GM23338 (cell line): ENCODE results near the gene INTS3. TPM values are rescaled to one million over a fixed set of nuclear protein-coding genes. Genes with fewer than 3 reads are reported as not detected.

Experiments used
- ATAC-seq: fragments of 200-7000 bp; cut with Tn5 transposase; 3 replicates; pipeline ENCODE4 v1.9.1; 2020
- DNase-seq: peaks from one replicate; pipeline ENCODE4 v3.0.0-alpha.2; 2015; ENCODE audit warnings: low spot score
- H2AFZ ChIP-seq: fragments of 200-600 bp; sonication (generic); 2 replicates; pipeline ENCODE4 v1.8.0; 2016; ENCODE audit warnings: antibody characterized with exemption, mild to moderate bottlenecking, moderate library complexity
- H3F3A ChIP-seq: fragments of 200-600 bp; sonication (generic); replicated peaks from 2 replicates; pipeline ENCODE4 v1.8.0; 2017; ENCODE audit warnings: antibody characterized with exemption, mixed run types, low read depth
- H3K27ac ChIP-seq: fragments of 200-600 bp; sonication (generic); 2 replicates; pipeline ENCODE4 v1.6.1; 2016; ENCODE audit warnings: low read depth
- H3K27me3 ChIP-seq: fragments of 200-600 bp; sonication (generic); 2 replicates; pipeline ENCODE4 v1.8.0; 2016; ENCODE audit warnings: mild to moderate bottlenecking, mixed run types, moderate library complexity; ENCODE audit not compliant: insufficient read depth
- H3K36me3 ChIP-seq: fragments of 200-600 bp; sonication (generic); 2 replicates; pipeline ENCODE4 v1.8.0; 2016; ENCODE audit warnings: mild to moderate bottlenecking; ENCODE audit not compliant: insufficient read depth
- H3K4me1 ChIP-seq: fragments of 200-600 bp; sonication (generic); 2 replicates; pipeline ENCODE4 v1.8.0; 2016; ENCODE audit warnings: mild to moderate bottlenecking, moderate library complexity; ENCODE audit not compliant: insufficient read depth
- H3K4me2 ChIP-seq: fragments of 200-600 bp; sonication (generic); 2 replicates; pipeline ENCODE4 v1.7.1; 2017; ENCODE audit warnings: mixed run types
- H3K4me3 ChIP-seq: fragments of 200-600 bp; sonication (generic); 2 replicates; pipeline ENCODE4 v1.6.1; 2016; ENCODE audit warnings: mixed run types
- H3K79me2 ChIP-seq: fragments of 200-600 bp; sonication (generic); replicated peaks from 2 replicates; pipeline ENCODE4 v1.8.0; 2017; ENCODE audit warnings: mild to moderate bottlenecking; ENCODE audit not compliant: insufficient read depth
- H3K9me2 ChIP-seq: fragments of 200-600 bp; sonication (generic); 2 replicates; pipeline ENCODE4 v1.8.0; 2017; ENCODE audit not compliant: insufficient read depth
- H4K20me1 ChIP-seq: fragments of 200-600 bp; sonication (generic); replicated peaks from 2 replicates; pipeline ENCODE4 v1.8.0; 2017; ENCODE audit warnings: mild to moderate bottlenecking; ENCODE audit not compliant: insufficient read depth
- H3K27ac Mint-ChIP-seq: 2 replicates; pipeline ENCODE4 v1.8.0; 2020; ENCODE audit warnings: inconsistent platforms, mild to moderate bottlenecking, moderate library complexity, mixed read lengths
- H3K27me3 Mint-ChIP-seq: 3 replicates; pipeline ENCODE4 v1.8.0; 2022; ENCODE audit warnings: low read depth, mild to moderate bottlenecking, moderate library complexity, mixed read lengths, inconsistent platforms; ENCODE audit not compliant: insufficient read depth, poor library complexity
- H3K36me3 Mint-ChIP-seq: 3 replicates; pipeline ENCODE4 v1.8.0; 2021; ENCODE audit warnings: low read depth, mild to moderate bottlenecking, inconsistent platforms, moderate library complexity, mixed read lengths
- H3K4me1 Mint-ChIP-seq: 3 replicates; pipeline ENCODE4 v1.8.0; 2020; ENCODE audit warnings: mild to moderate bottlenecking, inconsistent platforms, mixed read lengths
- H3K4me3 Mint-ChIP-seq: 3 replicates; pipeline ENCODE4 v1.8.0; 2021; ENCODE audit warnings: moderate library complexity, mild to moderate bottlenecking, inconsistent platforms, mixed read lengths
- H3K9me3 Mint-ChIP-seq: 3 replicates; pipeline ENCODE4 v1.8.0; 2020; ENCODE audit warnings: moderate library complexity, mild to moderate bottlenecking, inconsistent platforms, mixed read lengths
- CREB1 ChIP-seq: fragments of 250-450 bp; sonication (Bioruptor Pico); IDR thresholded peaks from 2 replicates; pipeline ENCODE4 v1.5.0; 2020; ENCODE audit warnings: low read depth, mild to moderate bottlenecking, moderate library complexity
- EZH2 ChIP-seq: fragments of 200-600 bp; sonication (generic); IDR thresholded peaks from one replicate; pipeline ENCODE4 v1.8.0; 2017; ENCODE audit warnings: antibody characterized with exemption, mild to moderate bottlenecking, low read depth; ENCODE audit not compliant: unreplicated experiment
- EZH2phosphoT487 ChIP-seq: fragments of 200-600 bp; sonication (generic); IDR thresholded peaks from one replicate; pipeline ENCODE4 v1.8.1; 2018; ENCODE audit warnings: antibody characterized with exemption; ENCODE audit not compliant: unreplicated experiment
- JUNB ChIP-seq: IDR thresholded peaks from one replicate; pipeline ENCODE4 v1.6.1; 2016; ENCODE audit warnings: antibody characterized with exemption; ENCODE audit not compliant: unreplicated experiment
- NANOG ChIP-seq: IDR thresholded peaks from 2 replicates; pipeline ENCODE4 v1.6.1; 2016; ENCODE audit warnings: antibody characterized with exemption, borderline replicate concordance
- POLR2AphosphoS5 ChIP-seq: IDR thresholded peaks from 2 replicates; pipeline ENCODE4 v1.6.1; 2016; ENCODE audit warnings: antibody characterized with exemption, low read depth
- STAT1 ChIP-seq: IDR thresholded peaks from one replicate; pipeline ENCODE4 v1.6.1; 2016; ENCODE audit warnings: antibody characterized with exemption; ENCODE audit not compliant: unreplicated experiment
- ZNF331 ChIP-seq: fragments of 250-450 bp; sonication (Bioruptor Pico); IDR thresholded peaks from 2 replicates; pipeline ENCODE4 v1.5.0; 2020; ENCODE audit warnings: low read depth, mild to moderate bottlenecking, moderate library complexity
- polyA plus RNA-seq: library from polyadenylated mRNA; unstranded; fragments of >200 nt; fragmentation: Nextera tagmentation; extraction: Ambion mirVana; gene quantifications from 2 replicates; pipeline ENCODE4 v1.2.1, GENCODE V29; 2016
- total RNA-seq: library from RNA; depleted of rRNA; stranded (reverse); fragments of >200 nt; shearing (Covaris generic); gene quantifications from 2 replicates; pipeline ENCODE4 v1.2.3, GENCODE V29; 2014
- TF ChIP-seq, protein P1 (sequence below): IDR thresholded peaks from 2 replicates; pipeline ENCODE4 v1.6.1; 2016; ENCODE audit warnings: antibody characterized with exemption
- TF ChIP-seq, protein P2 (sequence below): IDR thresholded peaks from one replicate; pipeline ENCODE4 v1.6.1; 2018; ENCODE audit warnings: antibody characterized with exemption; ENCODE audit not compliant: unreplicated experiment
- TF ChIP-seq, protein P3 (sequence below), 2 experiments: fragments of 200-600 bp in 1 of 2; sonication (generic) in 1 of 2; conservative IDR thresholded peaks; 2 replicates each; pipeline versions ENCODE4 v1.5.1 to v1.6.1; 2016 to 2017; ENCODE audit warnings: antibody characterized with exemption in 2 of 2, low read depth in 2 of 2, mild to moderate bottlenecking in 2 of 2, moderate library complexity in 1 of 2
- TF ChIP-seq, protein P4 (sequence below): fragments of 250-450 bp; sonication (Bioruptor Pico); IDR thresholded peaks from 2 replicates; pipeline ENCODE4 v1.5.0; 2020; ENCODE audit warnings: mild to moderate bottlenecking, moderate library complexity

INTS3 gene
- total and polyA plus RNA-seq, 2 experiments from 2014 or later = 22.7 to 51.3 TPM

DNA sequence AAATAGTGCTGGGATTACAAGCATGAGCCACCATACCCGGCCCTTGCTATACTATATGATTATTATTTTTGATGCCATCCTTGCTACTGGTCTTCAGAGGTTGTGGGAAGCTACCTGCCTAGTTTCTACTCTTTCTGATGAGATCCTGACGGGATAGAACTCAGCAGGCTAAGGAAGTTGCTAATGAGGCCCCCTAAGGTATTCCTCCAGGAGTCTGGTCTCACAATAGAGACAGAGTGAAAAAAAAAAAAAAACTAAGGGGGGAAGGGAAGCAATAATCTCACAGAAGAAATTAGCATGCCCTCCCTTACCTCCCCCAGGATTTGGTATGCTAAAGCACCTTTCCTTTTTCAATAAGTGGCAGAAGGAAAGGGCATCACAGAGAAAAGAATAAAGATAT is 17.6 kb downstream of the INTS3 start (continued):
- TF ChIP-seq, protein P1, sequence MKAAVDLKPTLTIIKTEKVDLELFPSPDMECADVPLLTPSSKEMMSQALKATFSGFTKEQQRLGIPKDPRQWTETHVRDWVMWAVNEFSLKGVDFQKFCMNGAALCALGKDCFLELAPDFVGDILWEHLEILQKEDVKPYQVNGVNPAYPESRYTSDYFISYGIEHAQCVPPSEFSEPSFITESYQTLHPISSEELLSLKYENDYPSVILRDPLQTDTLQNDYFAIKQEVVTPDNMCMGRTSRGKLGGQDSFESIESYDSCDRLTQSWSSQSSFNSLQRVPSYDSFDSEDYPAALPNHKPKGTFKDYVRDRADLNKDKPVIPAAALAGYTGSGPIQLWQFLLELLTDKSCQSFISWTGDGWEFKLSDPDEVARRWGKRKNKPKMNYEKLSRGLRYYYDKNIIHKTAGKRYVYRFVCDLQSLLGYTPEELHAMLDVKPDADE = peak; percentile 77

DNA sequence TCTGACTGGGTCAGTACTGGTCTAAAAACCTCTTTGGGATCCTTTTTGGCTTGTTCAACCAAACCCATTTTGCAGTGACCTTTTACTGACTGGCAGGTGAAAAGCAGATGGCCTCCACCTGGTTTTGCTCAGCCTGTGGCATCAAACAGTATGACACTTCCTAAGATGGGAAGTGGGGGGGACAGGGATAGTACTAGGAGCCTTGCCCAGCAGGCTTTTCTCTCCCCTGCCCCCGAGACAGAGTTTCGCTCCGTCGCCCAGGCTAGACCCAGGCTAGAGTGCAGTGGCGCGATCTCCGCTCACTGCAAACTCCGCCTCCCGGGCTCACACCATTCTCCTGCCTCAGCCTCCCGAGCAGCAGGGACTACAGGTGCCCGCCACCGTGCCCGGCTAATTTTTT is 18.3 kb downstream of the INTS3 start:
- ATAC-seq (peak; percentile 54), DNase-seq (peak; percentile 56)
- no peak for TF ChIP-seq POLR2AphosphoS5
- TF ChIP-seq STAT1 = no peak
- TF ChIP-seq, protein P1 = no peak
- TF ChIP-seq, protein P2, sequence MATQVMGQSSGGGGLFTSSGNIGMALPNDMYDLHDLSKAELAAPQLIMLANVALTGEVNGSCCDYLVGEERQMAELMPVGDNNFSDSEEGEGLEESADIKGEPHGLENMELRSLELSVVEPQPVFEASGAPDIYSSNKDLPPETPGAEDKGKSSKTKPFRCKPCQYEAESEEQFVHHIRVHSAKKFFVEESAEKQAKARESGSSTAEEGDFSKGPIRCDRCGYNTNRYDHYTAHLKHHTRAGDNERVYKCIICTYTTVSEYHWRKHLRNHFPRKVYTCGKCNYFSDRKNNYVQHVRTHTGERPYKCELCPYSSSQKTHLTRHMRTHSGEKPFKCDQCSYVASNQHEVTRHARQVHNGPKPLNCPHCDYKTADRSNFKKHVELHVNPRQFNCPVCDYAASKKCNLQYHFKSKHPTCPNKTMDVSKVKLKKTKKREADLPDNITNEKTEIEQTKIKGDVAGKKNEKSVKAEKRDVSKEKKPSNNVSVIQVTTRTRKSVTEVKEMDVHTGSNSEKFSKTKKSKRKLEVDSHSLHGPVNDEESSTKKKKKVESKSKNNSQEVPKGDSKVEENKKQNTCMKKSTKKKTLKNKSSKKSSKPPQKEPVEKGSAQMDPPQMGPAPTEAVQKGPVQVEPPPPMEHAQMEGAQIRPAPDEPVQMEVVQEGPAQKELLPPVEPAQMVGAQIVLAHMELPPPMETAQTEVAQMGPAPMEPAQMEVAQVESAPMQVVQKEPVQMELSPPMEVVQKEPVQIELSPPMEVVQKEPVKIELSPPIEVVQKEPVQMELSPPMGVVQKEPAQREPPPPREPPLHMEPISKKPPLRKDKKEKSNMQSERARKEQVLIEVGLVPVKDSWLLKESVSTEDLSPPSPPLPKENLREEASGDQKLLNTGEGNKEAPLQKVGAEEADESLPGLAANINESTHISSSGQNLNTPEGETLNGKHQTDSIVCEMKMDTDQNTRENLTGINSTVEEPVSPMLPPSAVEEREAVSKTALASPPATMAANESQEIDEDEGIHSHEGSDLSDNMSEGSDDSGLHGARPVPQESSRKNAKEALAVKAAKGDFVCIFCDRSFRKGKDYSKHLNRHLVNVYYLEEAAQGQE = no peak
- TF ChIP-seq, protein P3, sequence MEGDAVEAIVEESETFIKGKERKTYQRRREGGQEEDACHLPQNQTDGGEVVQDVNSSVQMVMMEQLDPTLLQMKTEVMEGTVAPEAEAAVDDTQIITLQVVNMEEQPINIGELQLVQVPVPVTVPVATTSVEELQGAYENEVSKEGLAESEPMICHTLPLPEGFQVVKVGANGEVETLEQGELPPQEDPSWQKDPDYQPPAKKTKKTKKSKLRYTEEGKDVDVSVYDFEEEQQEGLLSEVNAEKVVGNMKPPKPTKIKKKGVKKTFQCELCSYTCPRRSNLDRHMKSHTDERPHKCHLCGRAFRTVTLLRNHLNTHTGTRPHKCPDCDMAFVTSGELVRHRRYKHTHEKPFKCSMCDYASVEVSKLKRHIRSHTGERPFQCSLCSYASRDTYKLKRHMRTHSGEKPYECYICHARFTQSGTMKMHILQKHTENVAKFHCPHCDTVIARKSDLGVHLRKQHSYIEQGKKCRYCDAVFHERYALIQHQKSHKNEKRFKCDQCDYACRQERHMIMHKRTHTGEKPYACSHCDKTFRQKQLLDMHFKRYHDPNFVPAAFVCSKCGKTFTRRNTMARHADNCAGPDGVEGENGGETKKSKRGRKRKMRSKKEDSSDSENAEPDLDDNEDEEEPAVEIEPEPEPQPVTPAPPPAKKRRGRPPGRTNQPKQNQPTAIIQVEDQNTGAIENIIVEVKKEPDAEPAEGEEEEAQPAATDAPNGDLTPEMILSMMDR (conservative IDR thresholded peaks at IDR 0.05; ENCODE audit: low read depth in 2 of 2) = no peak
- no peak for TF ChIP-seq JUNB
- no peak for TF ChIP-seq CREB1 (CRISPR knock-in tag)
- TF ChIP-seq, protein P4, sequence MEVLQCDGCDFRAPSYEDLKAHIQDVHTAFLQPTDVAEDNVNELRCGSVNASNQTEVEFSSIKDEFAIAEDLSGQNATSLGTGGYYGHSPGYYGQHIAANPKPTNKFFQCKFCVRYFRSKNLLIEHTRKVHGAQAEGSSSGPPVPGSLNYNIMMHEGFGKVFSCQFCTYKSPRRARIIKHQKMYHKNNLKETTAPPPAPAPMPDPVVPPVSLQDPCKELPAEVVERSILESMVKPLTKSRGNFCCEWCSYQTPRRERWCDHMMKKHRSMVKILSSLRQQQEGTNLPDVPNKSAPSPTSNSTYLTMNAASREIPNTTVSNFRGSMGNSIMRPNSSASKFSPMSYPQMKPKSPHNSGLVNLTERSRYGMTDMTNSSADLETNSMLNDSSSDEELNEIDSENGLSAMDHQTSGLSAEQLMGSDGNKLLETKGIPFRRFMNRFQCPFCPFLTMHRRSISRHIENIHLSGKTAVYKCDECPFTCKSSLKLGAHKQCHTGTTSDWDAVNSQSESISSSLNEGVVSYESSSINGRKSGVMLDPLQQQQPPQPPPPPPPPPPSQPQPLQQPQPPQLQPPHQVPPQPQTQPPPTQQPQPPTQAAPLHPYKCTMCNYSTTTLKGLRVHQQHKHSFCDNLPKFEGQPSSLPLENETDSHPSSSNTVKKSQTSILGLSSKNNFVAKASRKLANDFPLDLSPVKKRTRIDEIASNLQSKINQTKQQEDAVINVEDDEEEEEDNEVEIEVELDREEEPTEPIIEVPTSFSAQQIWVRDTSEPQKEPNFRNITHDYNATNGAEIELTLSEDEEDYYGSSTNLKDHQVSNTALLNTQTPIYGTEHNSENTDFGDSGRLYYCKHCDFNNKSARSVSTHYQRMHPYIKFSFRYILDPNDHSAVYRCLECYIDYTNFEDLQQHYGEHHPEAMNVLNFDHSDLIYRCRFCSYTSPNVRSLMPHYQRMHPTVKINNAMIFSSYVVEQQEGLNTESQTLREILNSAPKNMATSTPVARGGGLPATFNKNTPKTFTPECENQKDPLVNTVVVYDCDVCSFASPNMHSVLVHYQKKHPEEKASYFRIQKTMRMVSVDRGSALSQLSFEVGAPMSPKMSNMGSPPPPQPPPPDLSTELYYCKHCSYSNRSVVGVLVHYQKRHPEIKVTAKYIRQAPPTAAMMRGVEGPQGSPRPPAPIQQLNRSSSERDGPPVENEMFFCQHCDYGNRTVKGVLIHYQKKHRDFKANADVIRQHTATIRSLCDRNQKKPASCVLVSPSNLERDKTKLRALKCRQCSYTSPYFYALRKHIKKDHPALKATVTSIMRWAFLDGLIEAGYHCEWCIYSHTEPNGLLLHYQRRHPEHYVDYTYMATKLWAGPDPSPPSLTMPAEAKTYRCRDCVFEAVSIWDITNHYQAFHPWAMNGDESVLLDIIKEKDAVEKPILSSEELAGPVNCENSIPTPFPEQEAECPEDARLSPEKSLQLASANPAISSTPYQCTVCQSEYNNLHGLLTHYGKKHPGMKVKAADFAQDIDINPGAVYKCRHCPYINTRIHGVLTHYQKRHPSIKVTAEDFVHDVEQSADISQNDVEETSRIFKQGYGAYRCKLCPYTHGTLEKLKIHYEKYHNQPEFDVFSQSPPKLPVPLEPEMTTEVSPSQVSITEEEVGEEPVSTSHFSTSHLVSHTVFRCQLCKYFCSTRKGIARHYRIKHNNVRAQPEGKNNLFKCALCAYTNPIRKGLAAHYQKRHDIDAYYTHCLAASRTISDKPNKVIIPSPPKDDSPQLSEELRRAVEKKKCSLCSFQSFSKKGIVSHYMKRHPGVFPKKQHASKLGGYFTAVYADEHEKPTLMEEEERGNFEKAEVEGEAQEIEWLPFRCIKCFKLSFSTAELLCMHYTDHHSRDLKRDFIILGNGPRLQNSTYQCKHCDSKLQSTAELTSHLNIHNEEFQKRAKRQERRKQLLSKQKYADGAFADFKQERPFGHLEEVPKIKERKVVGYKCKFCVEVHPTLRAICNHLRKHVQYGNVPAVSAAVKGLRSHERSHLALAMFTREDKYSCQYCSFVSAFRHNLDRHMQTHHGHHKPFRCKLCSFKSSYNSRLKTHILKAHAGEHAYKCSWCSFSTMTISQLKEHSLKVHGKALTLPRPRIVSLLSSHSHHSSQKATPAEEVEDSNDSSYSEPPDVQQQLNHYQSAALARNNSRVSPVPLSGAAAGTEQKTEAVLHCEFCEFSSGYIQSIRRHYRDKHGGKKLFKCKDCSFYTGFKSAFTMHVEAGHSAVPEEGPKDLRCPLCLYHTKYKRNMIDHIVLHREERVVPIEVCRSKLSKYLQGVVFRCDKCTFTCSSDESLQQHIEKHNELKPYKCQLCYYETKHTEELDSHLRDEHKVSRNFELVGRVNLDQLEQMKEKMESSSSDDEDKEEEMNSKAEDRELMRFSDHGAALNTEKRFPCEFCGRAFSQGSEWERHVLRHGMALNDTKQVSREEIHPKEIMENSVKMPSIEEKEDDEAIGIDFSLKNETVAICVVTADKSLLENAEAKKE (CRISPR knock-in tag) = no peak
- no peak for TF ChIP-seq EZH2
- no peak for TF ChIP-seq NANOG
- no peak for TF ChIP-seq ZNF331 (CRISPR knock-in tag)
- no peak for TF ChIP-seq EZH2phosphoT487
- H3K27ac ChIP-seq = peak overlapping the region; percentile 93
- H3K27ac Mint-ChIP-seq = peak overlapping the region; percentile 98
- H3K27me3 Mint-ChIP-seq = peaks cover 2% of the 10 kb centered on the region
- H3K27me3 ChIP-seq = no peaks in the 10 kb centered on the region
- peaks cover 35% of the 10 kb centered on the region for H3F3A ChIP-seq
- peaks cover 69% of the 10 kb centered on the region for H3K4me1 ChIP-seq
- H4K20me1 ChIP-seq = no peaks in the 10 kb centered on the region
- H3K4me3 Mint-ChIP-seq = peak overlapping the region; percentile 56
- H2AFZ ChIP-seq = no peak overlapping the region
- no peaks in the 10 kb centered on the region for H3K9me3 Mint-ChIP-seq
- H3K79me2 ChIP-seq = peaks cover 18% of the 10 kb centered on the region
- H3K4me3 ChIP-seq = peak overlapping the region; percentile 24
- H3K4me1 Mint-ChIP-seq = peaks cover 82% of the 10 kb centered on the region
- no peaks in the 10 kb centered on the region for H3K9me2 ChIP-seq
- H3K4me2 ChIP-seq = peak overlapping the region; percentile 69
- H3K36me3 Mint-ChIP-seq = peaks cover 92% of the 10 kb centered on the region
- H3K36me3 ChIP-seq = peaks cover 17% of the 10 kb centered on the region
